DOHH2 (cell line): Measurements from ENCODE around the gene FOXP4.
A peak's percentile ranks its signal among the peaks of the same experiment; 100 is the strongest.

Experiments
- H3F3A ChIP-seq: fragments of 200-600 bp; sonication (generic), shearing (Covaris generic); 2 replicates; pipeline ENCODE4 v1.6.0; 2016; ENCODE audit warnings: antibody characterized with exemption, mild to moderate bottlenecking; ENCODE audit not compliant: control insufficient read depth, insufficient read depth
- H3K27ac ChIP-seq: fragments of 200-600 bp; sonication (generic); 2 replicates; pipeline ENCODE4 v1.5.1; 2014; ENCODE audit warnings: low read depth, mild to moderate bottlenecking, low read length, moderate library complexity
- H3K27me3 ChIP-seq: fragments of 200-600 bp; sonication (generic); 2 replicates; pipeline ENCODE4 v1.6.1; 2014; ENCODE audit warnings: mild to moderate bottlenecking, low read length, mixed read lengths; ENCODE audit not compliant: control insufficient read depth
- H3K36me3 ChIP-seq: fragments of 200-600 bp; sonication (generic); 2 replicates; pipeline ENCODE4 v1.6.1; 2014; ENCODE audit warnings: mild to moderate bottlenecking, low read length, moderate library complexity, mixed read lengths; ENCODE audit not compliant: control insufficient read depth
- H3K4me1 ChIP-seq: fragments of 200-600 bp; sonication (generic); 2 replicates; pipeline ENCODE4 v1.6.1; 2014; ENCODE audit warnings: mild to moderate bottlenecking, low read length, mixed read lengths; ENCODE audit not compliant: control insufficient read depth
- H3K4me2 ChIP-seq: fragments of 200-600 bp; sonication (generic); 2 replicates; pipeline ENCODE4 v1.6.0; 2014; ENCODE audit warnings: mild to moderate bottlenecking, low read length, moderate library complexity
- H3K4me3 ChIP-seq: fragments of 200-600 bp; sonication (generic); 2 replicates; pipeline ENCODE4 v1.5.1; 2014; ENCODE audit warnings: mild to moderate bottlenecking, low read length, mixed read lengths
- H3K79me2 ChIP-seq: fragments of 200-600 bp; sonication (generic); 2 replicates; pipeline ENCODE4 v1.6.1; 2014; ENCODE audit warnings: mild to moderate bottlenecking, low read length, mixed read lengths; ENCODE audit not compliant: control insufficient read depth
- H3K9me2 ChIP-seq: fragments of 200-600 bp; sonication (generic); replicated peaks from 2 replicates; pipeline ENCODE4 v1.6.1; 2014; ENCODE audit warnings: mild to moderate bottlenecking, low read length, mixed read lengths; ENCODE audit not compliant: control insufficient read depth
- H3K9me3 ChIP-seq: fragments of 200-600 bp; sonication (generic); 2 replicates; pipeline ENCODE4 v1.6.1; 2014; ENCODE audit warnings: antibody characterized with exemption, low read length, mixed read lengths; ENCODE audit not compliant: control insufficient read depth, insufficient read depth
- H4K20me1 ChIP-seq: fragments of 200-600 bp; sonication (generic); 2 replicates; pipeline ENCODE4 v1.6.0; 2014; ENCODE audit warnings: low read depth, mild to moderate bottlenecking, antibody characterized with exemption, low read length, moderate library complexity; ENCODE audit not compliant: control insufficient read depth, insufficient read depth
- CTCF ChIP-seq: fragments of 200-600 bp; sonication (generic); IDR thresholded peaks from one replicate; pipeline ENCODE4 v1.5.1; 2014; ENCODE audit warnings: antibody characterized with exemption, mild to moderate bottlenecking, low read depth, low read length; ENCODE audit not compliant: poor library complexity, severe bottlenecking
- EZH2phosphoT487 ChIP-seq: fragments of 200-600 bp; sonication (generic); IDR thresholded peaks from 2 replicates; pipeline ENCODE4 v1.6.1; 2017; ENCODE audit warnings: borderline replicate concordance, mild to moderate bottlenecking, antibody characterized with exemption, low read length, moderate library complexity, mixed read lengths

FOXP4 gene

GRCh38 chr6:41505122-41506049 is 40.8 kb upstream of the FOXP4 start:
- Histone ChIP-seq H3K27ac (no peak overlapping the region), H4K20me1 (no peaks in the 10 kb centered on the region), H3K9me2 (no peaks in the 10 kb centered on the region), H3K4me3 (peak overlapping the region; percentile 54), H3K79me2 (no peaks in the 10 kb centered on the region), H3K27me3 (peaks cover 50% of the 10 kb centered on the region), H3K9me3 (no peaks in the 10 kb centered on the region), H3F3A (no peaks in the 10 kb centered on the region), H3K36me3 (no peaks in the 10 kb centered on the region), H3K4me2 (peak overlapping the region; percentile 62), H3K4me1 (peaks cover 27% of the 10 kb centered on the region)
- TF ChIP-seq CTCF (no peak), EZH2phosphoT487 (peak; percentile 90; the same call in 1 of the 2 replicates)

DNA sequence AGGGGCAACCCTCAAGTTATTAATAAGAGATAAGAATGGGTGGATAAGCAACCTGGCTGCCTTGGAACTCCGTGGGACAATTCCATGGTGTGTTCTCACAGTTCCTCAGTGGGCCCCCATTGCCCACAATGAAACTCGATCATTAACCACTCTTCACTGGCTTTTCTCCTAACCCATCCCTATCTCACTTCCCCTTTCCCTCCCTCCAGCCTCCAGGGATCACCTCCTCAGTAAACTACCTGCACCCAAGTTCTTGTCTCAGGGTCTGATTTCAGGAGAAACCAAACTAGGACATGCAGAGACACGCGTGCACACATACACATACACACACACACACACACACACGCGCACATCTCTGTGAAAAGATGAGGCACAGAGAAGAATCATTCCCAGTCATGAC is 37.7 kb upstream of the FOXP4 start:
- H3F3A ChIP-seq = no peaks in the 10 kb centered on the region
- no peaks in the 10 kb centered on the region for H3K36me3 ChIP-seq
- H3K9me3 ChIP-seq = no peaks in the 10 kb centered on the region
- no peak for TF ChIP-seq EZH2phosphoT487
- TF ChIP-seq CTCF = no peak
- peaks cover 20% of the 10 kb centered on the region for H3K4me1 ChIP-seq
- peaks cover 38% of the 10 kb centered on the region for H3K27me3 ChIP-seq
- H4K20me1 ChIP-seq = no peaks in the 10 kb centered on the region
- H3K9me2 ChIP-seq = no peaks in the 10 kb centered on the region
- H3K4me2 ChIP-seq = no peak overlapping the region
- no peak overlapping the region for H3K27ac ChIP-seq
- H3K4me3 ChIP-seq = no peak overlapping the region
- H3K79me2 ChIP-seq = no peaks in the 10 kb centered on the region

DNA sequence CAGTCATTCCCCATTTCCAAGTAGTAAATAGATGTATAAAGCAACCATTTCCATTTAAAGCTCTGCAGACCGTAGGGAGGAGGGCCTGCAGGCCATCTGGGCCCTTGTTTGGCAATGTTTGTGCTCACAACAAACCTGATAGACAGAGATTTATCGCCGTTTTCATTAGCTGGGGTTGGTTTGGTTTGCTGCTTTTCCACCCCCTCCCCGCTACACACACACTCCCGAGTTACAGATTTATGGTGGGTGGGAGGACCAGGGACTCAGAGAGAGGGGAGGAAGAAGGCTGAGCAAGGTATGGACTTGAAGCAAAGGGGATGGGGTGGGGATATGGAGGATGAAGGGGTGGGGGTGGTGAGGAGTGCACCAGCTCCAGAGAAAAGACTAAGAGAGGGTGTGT is 36.6 kb upstream of the FOXP4 start:
- no peak overlapping the region for H3K4me3 ChIP-seq
- H4K20me1 ChIP-seq = no peaks in the 10 kb centered on the region
- no peaks in the 10 kb centered on the region for H3K9me2 ChIP-seq
- no peaks in the 10 kb centered on the region for H3K36me3 ChIP-seq
- no peak overlapping the region for H3K27ac ChIP-seq
- TF ChIP-seq EZH2phosphoT487 (no peak), CTCF (no peak)
- peaks cover 12% of the 10 kb centered on the region for H3K4me1 ChIP-seq
- H3K4me2 ChIP-seq = no peak overlapping the region
- H3K79me2 ChIP-seq = no peaks in the 10 kb centered on the region
- H3F3A ChIP-seq = no peaks in the 10 kb centered on the region
- H3K9me3 ChIP-seq = no peaks in the 10 kb centered on the region
- peaks cover 31% of the 10 kb centered on the region for H3K27me3 ChIP-seq
